Stimulated activated memory B cell treated with anti-CD40 and anti-IgM and Interleukin-4, amounts not matched to agents 10 μg/mL and 1 μg/mL and 100 μg/mL, for 72 hours (primary cell): ENCODE results near the gene GNAI3.

Experiments
- ATAC-seq: fragments of 150-1000 bp; cut with Tn5 transposase; 2 replicates; pipeline ENCODE4 v1.10.0; 2021
- H3K27ac Mint-ChIP-seq: one replicate; pipeline ENCODE4 v1.8.0; 2022; ENCODE audit warnings: mild to moderate bottlenecking, mixed read lengths
- H3K27me3 Mint-ChIP-seq: one replicate; pipeline ENCODE4 v1.8.0; 2022; ENCODE audit warnings: mixed read lengths
- H3K36me3 Mint-ChIP-seq: one replicate; pipeline ENCODE4 v1.8.0; 2022; ENCODE audit warnings: mixed read lengths
- H3K4me1 Mint-ChIP-seq: one replicate; pipeline ENCODE4 v1.8.0; 2022; ENCODE audit warnings: mixed read lengths
- H3K4me3 Mint-ChIP-seq: one replicate; pipeline ENCODE4 v1.8.0; 2022; ENCODE audit warnings: mild to moderate bottlenecking, moderate library complexity, mixed read lengths
- H3K9me3 Mint-ChIP-seq: one replicate; pipeline ENCODE4 v1.8.0; 2022; ENCODE audit warnings: mixed read lengths

GNAI3 gene

GRCh38 chr1:109628540-109629321 is 80.3 kb downstream of the GNAI3 start:
- Mint-ChIP-seq H3K27me3 (no peaks in the 10 kb centered on the region), H3K4me3 (no peak overlapping the region), H3K9me3 (no peaks in the 10 kb centered on the region), H3K27ac (no peak overlapping the region), H3K36me3 (peaks cover 52% of the 10 kb centered on the region), H3K4me1 (peaks cover 24% of the 10 kb centered on the region)
- no peak for ATAC-seq

DNA sequence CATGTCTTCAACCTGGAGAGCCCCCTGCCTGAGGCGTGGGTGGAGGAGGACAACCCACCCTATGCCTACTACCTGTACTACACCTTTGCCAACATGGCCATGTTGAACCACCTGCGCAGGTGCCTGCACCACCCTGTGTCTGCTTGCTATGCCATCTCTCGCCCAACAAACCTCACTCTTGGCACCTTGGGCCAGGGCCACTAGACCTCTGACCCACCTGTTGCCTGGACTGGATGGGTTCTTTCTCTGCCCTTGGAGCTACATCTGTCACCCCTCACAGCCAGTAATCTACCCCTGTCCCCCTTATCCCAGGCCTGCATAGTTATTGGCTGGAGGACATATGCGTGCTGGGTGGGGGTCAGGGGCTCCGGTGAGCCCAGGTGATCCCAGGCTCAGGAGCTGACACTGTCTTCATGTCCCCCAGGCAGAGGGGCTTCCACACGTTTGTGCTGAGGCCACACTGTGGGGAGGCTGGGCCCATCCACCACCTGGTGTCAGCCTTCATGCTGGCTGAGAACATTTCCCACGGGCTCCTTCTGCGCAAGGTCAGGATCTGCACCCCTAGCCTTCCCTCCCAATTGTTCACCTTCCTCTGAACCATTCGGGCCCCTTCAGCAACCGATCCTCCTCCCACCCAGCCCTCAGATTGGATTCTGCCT is 81.1 kb downstream of the GNAI3 start:
- Mint-ChIP-seq H3K9me3 (no peaks in the 10 kb centered on the region), H3K27ac (no peak overlapping the region), H3K27me3 (no peaks in the 10 kb centered on the region), H3K4me1 (peaks cover 20% of the 10 kb centered on the region), H3K36me3 (peaks cover 52% of the 10 kb centered on the region), H3K4me3 (no peak overlapping the region)
- no peak for ATAC-seq

DNA sequence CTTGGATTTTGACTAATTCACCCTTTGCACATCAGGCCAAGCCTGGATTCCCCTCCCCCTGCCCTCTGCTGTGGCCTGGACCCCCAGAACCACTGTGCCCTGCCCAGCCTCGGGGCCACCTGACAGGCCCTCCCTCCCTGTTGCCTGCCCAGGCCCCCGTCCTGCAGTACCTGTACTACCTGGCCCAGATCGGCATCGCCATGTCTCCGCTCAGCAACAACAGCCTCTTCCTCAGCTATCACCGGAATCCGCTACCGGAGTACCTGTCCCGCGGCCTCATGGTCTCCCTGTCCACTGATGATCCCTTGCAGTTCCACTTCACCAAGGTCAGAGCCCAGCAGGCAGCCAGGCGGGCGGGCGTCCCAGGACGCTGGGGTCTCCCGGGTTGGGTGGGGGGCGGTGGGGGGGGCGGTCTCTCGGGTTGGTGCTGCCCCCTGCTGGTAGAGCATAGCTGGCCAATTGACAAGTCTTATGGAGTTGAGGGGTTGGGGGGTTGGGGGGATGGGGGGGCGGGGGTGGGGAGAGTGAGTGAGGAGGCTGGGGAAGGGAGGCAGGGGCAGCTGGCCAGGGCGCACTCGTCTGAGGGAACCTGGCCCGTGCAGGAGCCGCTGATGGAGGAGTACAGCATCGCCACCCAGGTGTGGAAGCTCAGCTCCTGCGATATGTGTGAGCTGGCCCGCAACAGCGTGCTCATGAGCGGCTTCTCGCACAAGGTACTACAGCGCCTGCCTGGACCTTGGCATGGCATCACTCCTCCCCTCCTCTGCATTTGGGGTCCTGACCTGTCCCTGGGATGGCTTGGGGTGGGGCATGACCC is 81.9 kb downstream of the GNAI3 start:
- no peak overlapping the region for H3K4me3 Mint-ChIP-seq
- peaks cover 52% of the 10 kb centered on the region for H3K36me3 Mint-ChIP-seq
- no peaks in the 10 kb centered on the region for H3K9me3 Mint-ChIP-seq
- H3K4me1 Mint-ChIP-seq: peaks cover 20% of the 10 kb centered on the region
- no peak overlapping the region for H3K27ac Mint-ChIP-seq
- H3K27me3 Mint-ChIP-seq: no peaks in the 10 kb centered on the region
- no peak for ATAC-seq

- H3K9me3 Mint-ChIP-seq: no peaks in the 10 kb centered on the region
- ATAC-seq: no peak
- peaks cover 50% of the 10 kb centered on the region for H3K36me3 Mint-ChIP-seq
- no peak overlapping the region for H3K4me3 Mint-ChIP-seq
- peaks cover 17% of the 10 kb centered on the region for H3K4me1 Mint-ChIP-seq
- H3K27ac Mint-ChIP-seq: no peak overlapping the region
- no peaks in the 10 kb centered on the region for H3K27me3 Mint-ChIP-seq
These were observed 82.6 kb downstream of the GNAI3 start for GRCh38 chr1:109630898-109631512.

DNA sequence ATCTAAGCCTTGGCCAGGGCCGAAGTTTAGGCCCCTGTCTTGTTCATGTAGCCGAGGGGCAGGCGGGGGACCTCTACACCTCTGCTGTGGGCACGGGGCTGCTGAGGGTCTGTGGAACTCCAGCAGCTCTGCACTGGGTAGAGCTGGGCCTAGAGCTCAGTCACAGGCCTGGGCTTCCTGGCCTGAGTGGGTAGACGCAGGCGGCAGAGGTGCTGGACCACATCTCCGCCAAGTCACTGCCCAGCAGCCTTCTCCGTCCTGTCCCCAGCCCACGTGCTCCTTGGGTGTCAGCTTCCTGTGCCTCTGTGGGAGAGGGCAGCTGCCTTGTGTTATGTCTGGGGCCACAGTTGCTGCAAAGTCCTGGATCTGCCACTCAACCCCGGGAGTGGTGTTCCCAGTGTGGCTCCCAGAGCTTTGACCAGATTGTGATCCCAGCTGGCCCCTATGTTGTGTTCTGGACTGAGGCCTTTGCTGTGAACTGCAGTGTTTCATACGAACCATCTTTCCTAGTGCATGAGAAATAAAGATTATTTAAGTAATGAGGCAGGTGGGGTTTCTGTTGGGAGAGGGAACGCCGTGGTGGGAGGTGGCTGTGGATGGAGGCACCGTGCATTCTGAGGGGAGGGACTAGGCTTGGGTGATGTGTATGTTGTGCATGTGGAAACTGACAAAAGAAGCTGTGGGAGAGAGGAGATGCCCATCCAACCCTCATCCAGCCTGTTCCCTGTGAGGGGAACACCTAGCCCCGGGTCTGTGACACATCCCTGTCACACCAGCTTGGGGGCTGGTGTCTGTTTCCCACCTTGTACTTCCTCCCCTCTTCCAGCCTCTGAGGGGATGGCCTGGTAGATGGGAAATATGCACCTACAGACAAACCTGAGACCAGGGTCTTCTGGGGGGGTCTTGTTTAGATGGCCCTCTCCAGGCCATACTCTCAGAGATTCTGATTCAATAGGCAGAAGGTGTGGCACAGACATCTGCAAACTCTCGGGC is 83.4 kb downstream of the GNAI3 start:
- Mint-ChIP-seq H3K4me1 (peaks cover 16% of the 10 kb centered on the region), H3K27ac (no peak overlapping the region)

DNA sequence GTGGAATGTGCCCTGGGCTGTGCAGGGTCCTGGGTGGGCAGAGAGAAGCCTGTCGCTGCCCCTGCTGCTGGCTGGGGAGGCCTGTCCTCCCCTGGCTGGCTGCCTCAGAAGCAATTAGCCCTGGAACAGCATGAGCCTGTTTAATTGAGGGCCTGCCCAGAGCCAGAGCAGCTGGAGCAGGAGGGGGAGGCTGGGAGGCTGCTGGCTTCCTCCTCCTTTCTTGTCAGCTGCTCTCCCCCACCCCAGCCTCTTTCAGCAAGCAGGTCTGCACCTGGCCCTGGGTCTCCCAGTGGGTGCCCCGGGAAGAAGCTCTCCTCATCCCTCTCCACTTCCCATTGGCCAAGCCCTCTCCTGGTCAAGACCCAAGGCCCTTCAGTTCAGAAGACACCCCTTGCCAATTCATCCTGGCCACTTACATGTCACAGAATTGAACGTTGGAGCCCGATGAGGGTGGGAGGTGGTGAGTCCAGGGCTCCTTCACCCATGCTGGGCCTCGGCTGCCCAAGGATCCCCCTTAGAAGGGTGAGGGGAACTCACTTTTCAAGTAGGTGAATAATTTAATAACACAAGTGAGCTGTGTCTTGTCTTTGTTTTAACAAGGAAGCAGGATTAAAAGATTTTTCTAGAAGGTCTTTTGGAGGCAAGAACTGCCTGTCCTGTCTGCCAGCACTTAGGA is 84.4 kb downstream of the GNAI3 start:
- H3K4me1 Mint-ChIP-seq: peaks cover 16% of the 10 kb centered on the region
- ATAC-seq: no peak
- H3K9me3 Mint-ChIP-seq: no peaks in the 10 kb centered on the region
- H3K27ac Mint-ChIP-seq: peak overlapping the region; percentile 76
- peaks cover 38% of the 10 kb centered on the region for H3K36me3 Mint-ChIP-seq
- no peaks in the 10 kb centered on the region for H3K27me3 Mint-ChIP-seq
- H3K4me3 Mint-ChIP-seq: no peak overlapping the region

More for the DNA sequence above, 83.4 kb downstream of the GNAI3 start:
- H3K4me3 Mint-ChIP-seq: no peak overlapping the region
- no peaks in the 10 kb centered on the region for H3K9me3 Mint-ChIP-seq
- no peak for ATAC-seq
- H3K27me3 Mint-ChIP-seq: no peaks in the 10 kb centered on the region
- H3K36me3 Mint-ChIP-seq: peaks cover 44% of the 10 kb centered on the region

DNA sequence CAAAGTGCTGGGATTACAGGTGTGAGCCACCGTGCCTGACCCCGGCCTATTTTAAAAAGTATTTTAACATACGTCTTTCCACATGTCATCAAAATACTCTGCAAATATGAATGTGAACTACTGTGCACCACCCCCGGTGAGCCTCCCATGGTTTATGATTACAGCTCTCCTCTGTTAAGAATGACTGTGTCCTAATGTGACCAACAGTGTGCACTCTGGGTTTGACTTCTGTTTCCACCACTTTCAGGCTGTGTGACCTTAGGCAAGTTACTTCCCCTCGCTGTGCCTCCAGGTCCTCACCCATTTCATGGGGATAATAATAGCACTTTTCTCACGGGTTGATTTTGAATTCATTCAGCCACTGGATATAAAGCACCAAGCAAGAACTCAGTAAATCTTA is 85.9 kb downstream of the GNAI3 start:
- no peaks in the 10 kb centered on the region for H3K9me3 Mint-ChIP-seq
- no peak overlapping the region for H3K27ac Mint-ChIP-seq
- no peaks in the 10 kb centered on the region for H3K27me3 Mint-ChIP-seq
- no peak overlapping the region for H3K4me3 Mint-ChIP-seq
- peaks cover 24% of the 10 kb centered on the region for H3K36me3 Mint-ChIP-seq
- ATAC-seq: peak; percentile 46
- peaks cover 16% of the 10 kb centered on the region for H3K4me1 Mint-ChIP-seq

DNA sequence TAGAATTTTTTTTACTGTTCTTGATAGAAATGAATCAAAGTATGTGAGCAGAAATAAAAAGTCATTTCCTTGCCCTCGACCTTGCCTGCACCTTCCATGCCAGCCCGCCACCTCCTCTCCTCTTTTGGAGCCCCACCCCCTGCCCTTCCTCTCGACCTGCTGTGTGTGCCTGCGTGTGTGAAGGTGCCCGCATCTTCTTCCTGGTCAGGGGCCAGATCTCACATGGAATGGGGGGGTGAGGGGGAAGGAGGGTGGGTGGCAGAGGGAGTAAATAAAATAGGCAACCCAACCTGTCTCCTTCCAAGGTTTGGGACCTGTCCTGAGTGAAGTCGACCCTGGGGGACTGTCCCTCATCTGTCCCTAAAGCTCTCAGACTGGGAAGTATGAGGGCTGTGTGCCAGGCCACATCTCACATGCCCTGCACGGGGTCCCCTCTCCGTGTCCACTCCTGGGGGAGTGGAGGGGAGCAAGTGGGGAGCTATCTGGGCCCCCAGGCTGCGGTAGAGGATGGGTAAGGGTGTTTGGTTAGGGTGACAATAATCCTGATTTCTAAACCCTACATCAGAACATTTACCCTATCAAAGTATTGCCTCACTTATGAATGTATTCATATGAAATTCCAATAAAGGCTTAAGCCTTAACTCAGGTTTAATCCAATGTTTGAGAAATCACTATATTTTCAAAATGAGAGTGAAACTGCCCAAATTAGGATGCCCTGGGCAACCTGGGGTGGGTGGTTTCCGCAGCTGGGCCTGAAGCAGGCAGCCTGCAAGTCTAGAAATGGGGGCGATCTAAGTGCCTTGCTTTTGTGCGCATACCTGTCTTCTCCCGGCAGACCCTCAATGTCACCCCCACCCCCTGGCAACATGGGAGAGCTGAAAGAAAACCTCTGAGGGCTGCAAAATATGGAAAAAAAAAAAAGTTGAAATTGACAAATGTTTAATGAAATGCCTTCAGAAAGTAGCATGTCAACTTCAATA is 86.6 kb downstream of the GNAI3 start:
- Mint-ChIP-seq H3K4me3 (no peak overlapping the region), H3K27ac (no peak overlapping the region), H3K27me3 (peaks cover 4% of the 10 kb centered on the region), H3K36me3 (peaks cover 16% of the 10 kb centered on the region), H3K9me3 (no peaks in the 10 kb centered on the region), H3K4me1 (peaks cover 19% of the 10 kb centered on the region)
- peak; percentile 46 for ATAC-seq

DNA sequence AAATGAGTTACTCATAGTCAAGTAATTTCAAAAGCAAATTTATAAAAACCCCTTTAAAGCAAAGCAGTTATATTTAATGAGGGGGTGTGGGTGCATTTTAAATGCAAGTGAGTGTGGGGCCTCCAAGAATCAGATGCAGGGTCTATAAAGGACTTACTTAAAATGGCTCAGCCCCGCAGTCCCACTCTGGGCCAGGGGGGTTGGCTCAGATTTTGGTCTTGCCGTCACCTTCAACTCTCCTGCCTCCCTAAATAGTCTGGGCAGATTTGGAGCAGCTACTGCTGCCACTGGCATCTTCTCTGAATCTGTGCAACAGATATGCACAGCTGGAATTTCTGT is 87.4 kb downstream of the GNAI3 start:
- no peak for ATAC-seq
- H3K9me3 Mint-ChIP-seq: no peaks in the 10 kb centered on the region
- H3K27me3 Mint-ChIP-seq: peaks cover 7% of the 10 kb centered on the region
- no peak overlapping the region for H3K4me3 Mint-ChIP-seq
- H3K4me1 Mint-ChIP-seq: peaks cover 24% of the 10 kb centered on the region
- H3K27ac Mint-ChIP-seq: no peak overlapping the region
- H3K36me3 Mint-ChIP-seq: peaks cover 13% of the 10 kb centered on the region

GRCh38 chr1:109636201-109636952 is 88.0 kb downstream of the GNAI3 start:
- Mint-ChIP-seq H3K9me3 (no peaks in the 10 kb centered on the region), H3K4me3 (no peak overlapping the region), H3K36me3 (peaks cover 8% of the 10 kb centered on the region), H3K27me3 (peaks cover 7% of the 10 kb centered on the region), H3K4me1 (peaks cover 24% of the 10 kb centered on the region), H3K27ac (no peak overlapping the region)
- no peak for ATAC-seq

DNA sequence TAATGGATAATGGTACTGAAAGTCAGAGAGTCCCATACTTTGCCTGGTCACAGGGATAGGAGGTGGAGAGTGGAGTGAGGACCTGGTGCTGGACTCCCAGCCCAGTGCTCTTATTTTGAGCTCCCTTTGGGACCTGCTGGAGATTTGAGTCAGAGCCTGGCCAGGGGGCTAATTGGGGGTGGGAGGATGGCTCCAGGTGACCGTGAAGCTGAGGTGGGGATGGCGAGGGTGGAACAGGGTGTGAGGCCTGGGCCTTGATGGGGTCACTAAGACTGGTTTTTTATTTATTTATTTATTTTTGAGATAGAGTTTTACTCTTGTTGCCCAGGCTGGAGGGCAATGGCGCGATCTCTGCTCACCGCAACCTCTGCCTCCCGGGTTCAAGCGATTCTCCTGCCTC is 89.0 kb downstream of the GNAI3 start:
- no peaks in the 10 kb centered on the region for H3K36me3 Mint-ChIP-seq
- H3K4me3 Mint-ChIP-seq: no peak overlapping the region
- H3K4me1 Mint-ChIP-seq: peaks cover 25% of the 10 kb centered on the region
- H3K9me3 Mint-ChIP-seq: no peaks in the 10 kb centered on the region
- no peak overlapping the region for H3K27ac Mint-ChIP-seq
- H3K27me3 Mint-ChIP-seq: peaks cover 7% of the 10 kb centered on the region
- ATAC-seq: no peak

- Mint-ChIP-seq H3K9me3 (no peaks in the 10 kb centered on the region), H3K27me3 (peaks cover 7% of the 10 kb centered on the region), H3K36me3 (no peaks in the 10 kb centered on the region), H3K4me3 (no peak overlapping the region), H3K27ac (no peak overlapping the region), H3K4me1 (peaks cover 42% of the 10 kb centered on the region)
- ATAC-seq: no peak
These were observed 90.8 kb downstream of the GNAI3 start for GRCh38 chr1:109639063-109639840.
